GM21619 (cell line): ENCODE results near the gene TSPYL2.
A peak's percentile ranks its signal among the peaks of the same experiment; 100 is the strongest.

Source experiments
- ATAC-seq: cut with Tn5 transposase; IDR thresholded peaks from one replicate; pipeline ENCODE4 v1.9.1; 2021; ENCODE audit not compliant: unreplicated experiment

The TSPYL2 gene

DNA sequence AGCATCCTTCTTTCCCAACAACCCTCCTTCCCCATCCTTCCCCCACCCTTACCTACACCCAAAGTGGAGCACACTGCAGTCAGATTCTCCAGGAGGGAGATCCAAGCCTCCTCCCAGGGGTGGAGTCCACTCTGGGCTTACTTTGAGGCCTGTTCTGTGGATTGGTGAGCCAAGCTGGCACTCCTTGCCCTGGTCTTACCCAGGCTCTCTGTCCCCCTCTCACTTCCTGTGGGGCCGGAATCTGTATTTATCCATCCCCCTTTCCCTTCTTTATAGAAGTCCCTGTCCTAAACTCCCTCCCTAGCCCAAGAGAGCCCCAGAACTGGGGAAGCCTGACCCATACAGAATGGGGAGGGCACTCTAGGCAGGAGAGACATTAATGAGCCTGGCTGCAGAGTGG, 3.2 kb upstream of the TSPYL2 start:
- no peak for ATAC-seq

DNA sequence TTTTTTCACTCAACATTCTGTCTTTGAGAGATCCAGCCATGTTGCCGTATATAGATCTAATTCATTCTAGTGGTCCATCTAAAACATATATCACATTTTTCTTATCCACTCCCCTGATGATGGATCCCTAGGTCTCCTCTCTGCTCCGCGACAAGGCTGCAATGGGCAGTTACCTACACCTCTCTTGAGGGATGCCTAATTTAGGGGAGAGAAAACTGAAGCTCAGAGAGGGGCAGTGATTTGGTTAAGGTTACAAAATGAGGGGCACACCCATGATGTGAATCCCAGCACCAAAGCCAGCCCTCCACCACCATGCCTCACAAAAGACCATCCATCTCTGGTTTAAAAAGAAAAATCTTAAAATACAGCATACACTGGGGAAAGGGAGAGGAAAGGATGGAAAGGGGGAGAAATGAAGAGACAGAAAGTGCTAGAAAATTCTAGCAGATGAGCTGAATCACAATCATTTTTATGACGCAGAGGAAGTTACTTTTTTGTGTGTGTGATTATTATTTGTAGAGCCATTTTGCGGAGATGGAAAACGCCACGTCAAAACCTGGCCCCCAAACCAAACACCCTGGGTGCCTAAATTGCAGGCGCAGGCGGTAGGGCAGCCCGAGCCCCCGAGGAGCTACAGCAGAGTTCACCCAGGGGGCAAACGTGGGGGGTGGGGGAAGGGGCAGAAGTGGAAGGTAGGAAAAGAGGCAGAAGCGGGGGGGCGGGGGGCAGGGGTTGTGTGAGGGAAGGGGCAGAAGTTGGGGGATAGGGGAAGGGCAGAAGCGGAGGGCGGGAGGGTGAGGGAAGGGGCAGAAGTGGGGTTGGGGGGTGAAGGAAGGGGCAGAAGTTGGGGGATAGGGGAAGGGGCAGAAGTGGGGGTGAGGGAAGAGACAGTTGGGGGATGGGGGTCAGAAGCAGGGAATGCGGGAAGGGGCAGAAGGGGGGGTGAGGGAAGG, 1.3 kb upstream of the TSPYL2 start:
- ATAC-seq: no peak

DNA sequence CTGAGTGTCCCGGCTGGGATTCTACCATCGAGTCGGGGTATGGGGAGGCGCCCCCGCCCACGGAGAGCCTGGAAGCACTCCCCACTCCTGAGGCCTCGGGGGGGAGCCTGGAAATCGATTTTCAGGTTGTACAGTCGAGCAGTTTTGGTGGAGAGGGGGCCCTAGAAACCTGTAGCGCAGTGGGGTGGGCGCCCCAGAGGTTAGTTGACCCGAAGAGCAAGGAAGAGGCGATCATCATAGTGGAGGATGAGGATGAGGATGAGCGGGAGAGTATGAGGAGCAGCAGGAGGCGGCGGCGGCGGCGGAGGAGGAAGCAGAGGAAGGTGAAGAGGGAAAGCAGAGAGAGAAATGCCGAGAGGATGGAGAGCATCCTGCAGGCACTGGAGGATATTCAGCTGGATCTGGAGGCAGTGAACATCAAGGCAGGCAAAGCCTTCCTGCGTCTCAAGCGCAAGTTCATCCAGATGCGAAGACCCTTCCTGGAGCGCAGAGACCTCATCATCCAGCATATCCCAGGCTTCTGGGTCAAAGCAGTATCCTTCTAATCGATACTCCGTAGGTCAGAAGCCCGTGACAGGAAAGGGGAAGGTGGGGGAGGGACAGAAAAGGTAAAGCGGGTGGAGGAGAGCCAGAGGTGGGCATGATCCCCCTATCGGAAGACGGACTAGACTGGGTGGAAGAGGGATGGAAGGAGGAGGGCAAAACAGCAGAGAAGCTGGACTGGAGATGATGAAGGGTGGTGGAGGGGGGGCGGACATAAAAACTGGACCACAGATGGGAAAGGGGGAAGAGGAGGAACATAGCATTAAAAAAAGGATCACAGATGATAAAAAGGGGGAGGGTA, 828 bp downstream of the TSPYL2 start:
- no peak for ATAC-seq

DNA sequence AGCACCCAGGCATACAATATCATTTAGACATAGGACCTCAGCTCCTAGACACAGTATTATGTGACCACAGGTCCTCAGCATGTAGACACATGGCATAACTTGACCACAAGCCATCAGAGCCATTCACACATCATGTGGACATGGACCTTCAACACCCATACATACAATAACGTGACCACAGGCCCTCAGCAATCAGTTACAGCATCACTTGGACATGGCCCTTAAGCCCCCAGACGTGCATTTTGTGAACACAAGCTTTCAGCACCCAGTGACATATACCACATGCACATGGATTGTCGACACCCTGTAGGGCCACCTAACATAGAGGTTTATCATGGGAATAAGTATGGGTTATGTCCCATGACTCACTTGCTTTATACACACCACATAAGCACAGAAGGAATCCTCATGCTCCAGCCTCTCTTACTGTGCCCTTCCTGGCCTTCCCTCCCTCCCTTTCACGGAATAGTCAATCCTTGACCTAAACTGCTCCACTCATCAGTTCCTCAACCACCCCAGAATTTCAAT, 1.9 kb downstream of the TSPYL2 start:
- ATAC-seq: no peak

DNA sequence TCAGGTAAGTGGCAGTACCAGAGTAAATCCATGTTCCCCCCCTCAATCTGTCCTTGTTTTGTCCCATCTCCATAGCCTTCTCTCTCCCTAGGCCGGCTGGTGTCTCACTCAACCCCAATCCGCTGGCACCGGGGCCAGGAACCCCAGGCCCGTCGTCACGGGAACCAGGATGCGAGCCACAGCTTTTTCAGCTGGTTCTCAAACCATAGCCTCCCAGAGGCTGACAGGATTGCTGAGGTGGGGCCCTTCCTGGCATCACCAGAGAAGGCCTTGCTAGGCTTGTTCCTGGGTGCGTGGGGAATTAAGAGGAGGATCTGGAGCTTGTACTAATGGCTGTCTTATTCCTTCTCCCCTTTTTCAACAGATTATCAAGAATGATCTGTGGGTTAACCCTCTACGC, 2.7 kb downstream of the TSPYL2 start:
- ATAC-seq: no peak

DNA sequence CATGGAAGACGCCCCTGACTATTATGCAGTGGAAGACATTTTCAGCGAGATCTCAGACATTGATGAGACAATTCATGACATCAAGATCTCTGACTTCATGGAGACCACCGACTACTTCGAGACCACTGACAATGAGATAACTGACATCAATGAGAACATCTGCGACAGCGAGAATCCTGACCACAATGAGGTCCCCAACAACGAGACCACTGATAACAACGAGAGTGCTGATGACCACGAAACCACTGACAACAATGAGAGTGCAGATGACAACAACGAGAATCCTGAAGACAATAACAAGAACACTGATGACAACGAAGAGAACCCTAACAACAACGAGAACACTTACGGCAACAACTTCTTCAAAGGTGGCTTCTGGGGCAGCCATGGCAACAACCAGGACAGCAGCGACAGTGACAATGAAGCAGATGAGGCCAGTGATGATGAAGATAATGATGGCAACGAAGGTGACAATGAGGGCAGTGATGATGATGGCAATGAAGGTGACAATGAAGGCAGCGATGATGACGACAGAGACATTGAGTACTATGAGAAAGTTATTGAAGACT, 3.6 kb downstream of the TSPYL2 start:
- no peak for ATAC-seq

DNA sequence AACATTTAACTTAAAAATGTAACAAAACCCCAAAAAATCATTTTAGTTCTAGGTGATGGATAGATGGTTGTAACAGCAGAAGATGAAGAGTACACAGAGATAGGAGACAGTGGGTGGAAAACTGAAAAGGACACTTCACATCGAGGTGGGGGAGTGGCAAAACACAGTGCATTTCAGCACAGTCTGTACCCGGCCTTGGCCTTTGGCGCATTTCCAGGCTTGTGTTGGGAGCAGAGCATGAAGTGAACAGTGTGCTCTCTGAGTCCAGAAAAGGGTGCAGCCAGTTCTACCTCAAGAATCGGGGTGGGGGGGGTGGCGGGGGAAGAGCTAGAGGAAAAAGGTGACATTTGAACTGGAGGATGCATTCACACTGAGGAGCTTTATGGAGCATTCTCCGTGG, 4.3 kb downstream of the TSPYL2 start:
- ATAC-seq: no peak

DNA sequence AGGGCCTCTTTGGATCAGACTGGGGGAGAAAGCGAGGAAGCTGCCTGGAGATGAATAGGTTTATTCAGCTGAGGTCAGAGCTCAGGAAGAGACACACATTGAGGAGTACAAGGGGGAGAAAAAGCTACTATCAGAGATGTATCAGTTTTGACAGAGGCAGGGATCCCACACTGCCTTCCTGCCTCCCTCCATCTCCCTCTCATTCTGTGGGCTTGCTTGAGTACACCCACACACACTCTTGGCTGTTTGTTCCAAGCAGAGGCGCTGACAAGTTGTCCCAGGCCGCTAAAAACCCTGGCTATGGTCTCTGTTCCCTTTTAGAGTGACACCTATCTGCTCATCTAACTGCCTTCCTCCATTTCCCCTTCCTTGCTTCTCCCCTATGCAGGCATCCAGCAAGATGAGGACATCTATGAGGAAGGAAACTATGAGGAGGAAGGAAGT, 5.2 kb downstream of the TSPYL2 start:
- no peak for ATAC-seq

DNA sequence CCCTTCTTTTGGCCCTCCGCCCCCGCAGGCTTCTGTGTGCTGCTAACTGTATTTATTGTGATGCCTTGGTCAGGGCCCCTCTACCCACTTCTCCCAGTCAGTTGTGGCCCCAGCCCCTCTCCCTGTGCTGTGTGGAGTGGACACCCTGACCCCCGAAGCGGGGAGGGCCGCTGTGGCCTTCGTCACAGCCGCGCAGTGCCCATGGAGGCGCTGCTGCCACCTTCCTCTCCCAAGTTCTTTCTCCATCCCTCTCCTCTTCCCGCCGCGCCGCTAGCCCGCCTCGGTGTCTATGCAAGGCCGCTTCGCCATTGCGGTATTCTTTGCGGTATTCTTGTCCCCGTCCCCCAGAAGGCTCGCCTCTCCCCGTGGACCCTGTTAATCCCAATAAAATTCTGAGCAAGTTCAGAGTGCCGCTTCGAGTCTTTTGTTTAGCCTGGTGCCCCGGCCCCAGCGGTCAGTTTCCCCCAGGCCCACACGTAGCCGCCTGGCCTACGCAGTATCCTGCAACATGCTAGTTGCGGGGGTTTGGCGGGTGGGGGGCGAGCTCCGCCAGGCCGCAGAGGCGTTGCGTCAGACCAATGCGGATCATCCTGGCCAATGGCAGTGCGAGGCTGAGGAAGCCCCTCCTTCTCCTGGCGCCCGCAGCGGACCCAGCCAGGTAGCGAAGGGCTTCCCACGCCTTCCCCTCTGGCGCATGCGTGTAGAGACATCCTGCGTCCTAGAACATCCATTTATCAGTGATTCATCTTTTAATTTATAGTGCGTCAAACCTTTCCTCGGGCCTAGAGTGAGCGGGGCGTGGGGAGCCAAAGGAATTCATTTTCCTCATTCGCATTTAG, 6.2 kb downstream of the TSPYL2 start:
- ATAC-seq: peak; percentile 39

DNA sequence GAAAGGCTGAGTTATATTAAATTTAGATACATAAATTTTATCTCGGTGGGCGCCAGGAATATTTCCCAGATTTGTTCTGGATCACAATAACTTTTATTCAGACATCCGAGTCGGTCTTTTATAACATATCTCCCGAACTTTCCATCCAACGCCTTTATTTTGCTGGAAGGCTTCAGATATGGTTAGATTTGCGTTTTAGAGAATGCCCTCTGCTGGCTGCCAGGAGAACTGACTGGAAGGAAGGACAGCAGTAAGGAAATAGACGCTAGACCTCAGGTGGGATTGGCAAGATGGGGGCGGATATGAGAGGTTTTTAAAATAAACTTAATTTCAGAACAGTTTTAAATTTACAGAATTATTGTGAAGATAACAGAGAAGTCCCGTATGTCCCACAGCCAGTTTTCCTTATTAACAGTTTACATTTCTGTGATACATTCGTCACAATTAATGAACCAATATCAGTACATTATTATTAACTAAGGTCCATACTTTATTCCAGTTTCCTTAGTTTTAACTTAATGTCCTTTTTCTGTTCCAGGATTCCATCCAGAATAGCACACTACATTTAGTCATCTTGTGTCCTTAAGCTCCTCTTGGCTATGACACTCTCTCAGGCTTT, 7.2 kb downstream of the TSPYL2 start:
- ATAC-seq: no peak

DNA sequence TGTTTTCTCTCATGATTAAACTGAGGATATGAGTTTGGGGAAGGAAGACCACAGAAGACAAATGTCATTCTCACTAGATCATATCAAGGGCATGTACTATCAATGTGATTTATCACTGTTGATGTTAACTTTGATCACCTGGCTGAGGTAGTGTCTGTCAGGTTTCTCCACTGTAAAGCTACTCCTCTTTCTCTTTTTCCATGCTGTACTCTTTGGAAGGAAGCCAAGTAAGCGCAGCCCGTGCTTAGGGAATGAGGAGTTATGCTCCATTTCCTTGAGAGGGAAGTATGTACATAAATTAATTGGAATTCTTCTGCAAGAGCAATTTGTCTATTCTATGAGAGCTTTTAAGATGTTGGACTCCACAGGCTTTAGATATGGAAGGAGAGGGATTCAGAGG, 7.8 kb downstream of the TSPYL2 start:
- no peak for ATAC-seq

DNA sequence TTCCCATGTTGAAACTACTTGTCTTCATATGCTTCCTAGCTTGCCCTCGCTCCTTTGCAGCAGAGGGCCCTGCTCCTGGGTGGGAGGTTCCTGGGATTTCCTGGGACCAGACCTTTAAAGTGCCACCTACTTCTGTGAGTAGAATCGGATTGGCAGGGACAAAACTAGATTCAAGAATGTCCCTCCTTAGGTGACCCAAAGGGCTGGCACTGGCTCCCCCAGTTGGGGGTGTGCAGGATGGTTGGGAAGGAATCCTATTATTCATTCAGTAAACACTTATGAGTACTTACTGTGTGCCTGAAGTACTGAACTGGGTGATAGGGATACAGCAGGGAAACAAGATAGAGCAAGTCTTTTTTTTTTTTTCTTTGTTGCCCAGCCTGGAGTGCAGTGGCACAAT, 9.2 kb downstream of the TSPYL2 start:
- no peak for ATAC-seq

DNA sequence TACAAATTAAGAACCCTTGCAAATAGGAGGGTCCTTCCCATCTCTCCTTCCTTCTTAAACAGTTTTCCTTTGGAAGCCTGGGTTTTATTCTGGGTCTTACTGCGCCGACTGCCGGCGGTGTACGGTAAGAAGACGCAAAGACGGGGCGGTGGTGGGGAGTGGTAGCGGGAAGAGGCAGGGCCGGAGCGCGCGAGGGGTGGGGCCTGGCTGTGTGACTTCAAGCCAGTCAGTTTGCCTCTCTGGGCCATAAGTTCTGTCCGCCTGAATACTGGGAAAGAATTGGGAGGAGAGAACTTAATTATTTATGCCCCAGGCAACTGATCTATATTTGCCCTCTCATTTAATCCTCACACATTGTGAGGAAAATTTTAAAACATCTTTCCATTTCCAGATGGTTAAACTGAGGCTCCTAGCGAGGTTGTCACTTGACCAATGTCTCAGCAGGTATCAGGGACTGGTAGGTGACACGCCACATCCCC, 11.0 kb downstream of the TSPYL2 start:
- ATAC-seq: peak; percentile 47

DNA sequence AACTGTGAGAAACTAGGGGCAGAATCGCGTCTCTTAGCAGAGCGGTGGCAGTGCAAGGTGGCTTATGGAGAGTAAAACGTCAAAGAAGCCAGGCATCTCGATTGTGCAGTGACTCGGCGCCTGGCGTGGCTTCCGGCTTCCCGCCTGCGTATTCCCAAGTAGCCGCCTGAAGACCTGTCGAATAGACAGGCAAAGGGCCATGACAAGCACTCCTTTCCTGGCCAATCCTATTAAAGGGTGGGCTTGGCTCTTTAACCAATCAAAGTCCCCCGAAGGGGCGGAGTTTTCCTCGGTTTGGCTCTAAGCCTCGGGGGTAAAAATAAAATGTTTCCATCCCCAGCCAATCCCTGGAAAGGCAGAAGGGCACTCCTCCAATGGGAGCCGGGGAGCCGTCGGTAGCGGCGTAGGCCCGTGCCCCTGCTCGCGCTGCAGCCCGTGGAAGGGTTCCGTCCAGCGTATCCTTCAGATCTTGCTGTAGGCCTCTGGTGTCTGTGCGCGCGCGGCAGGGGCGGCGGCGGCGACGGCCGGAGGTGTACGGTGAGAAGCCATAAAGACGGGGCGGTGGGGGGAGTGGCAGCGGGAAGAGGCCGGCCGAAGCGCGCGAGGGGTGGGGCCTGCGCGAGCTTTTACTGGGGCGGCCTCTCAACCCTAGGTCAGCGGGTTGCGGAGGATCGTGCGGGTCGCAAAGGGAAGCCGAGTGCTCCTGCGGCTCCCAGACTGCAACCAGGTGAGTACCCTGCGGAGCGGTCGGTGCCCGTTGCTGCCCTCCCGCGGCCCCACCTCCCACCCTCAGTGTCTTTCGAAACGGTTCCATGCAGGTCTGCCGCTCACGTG, 11.8 kb downstream of the TSPYL2 start, which contains the start of gene KANTR:
Gene KANTR (plus strand): TSS at position 395 of the 834 bp plus-strand sequence. CDS start 30,131 bp downstream, outside the sequence.
- ATAC-seq: peak; percentile 78

DNA sequence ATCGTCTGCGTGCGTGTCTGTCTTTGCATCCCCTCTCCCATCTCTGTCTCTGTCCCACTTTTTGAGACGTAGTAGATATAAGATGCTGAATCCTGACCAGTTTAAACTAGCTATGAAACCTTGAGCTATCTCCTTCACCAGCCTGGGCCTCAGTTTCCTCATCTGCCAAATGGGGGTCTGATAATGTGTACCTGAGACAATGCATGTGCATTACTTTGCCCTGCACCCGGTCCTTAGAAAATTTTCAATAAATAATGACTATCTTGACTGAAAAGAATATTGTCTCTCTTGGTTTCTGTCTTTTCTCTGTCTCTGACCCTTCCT, 12.4 kb downstream of the TSPYL2 start:
- ATAC-seq: no peak

DNA sequence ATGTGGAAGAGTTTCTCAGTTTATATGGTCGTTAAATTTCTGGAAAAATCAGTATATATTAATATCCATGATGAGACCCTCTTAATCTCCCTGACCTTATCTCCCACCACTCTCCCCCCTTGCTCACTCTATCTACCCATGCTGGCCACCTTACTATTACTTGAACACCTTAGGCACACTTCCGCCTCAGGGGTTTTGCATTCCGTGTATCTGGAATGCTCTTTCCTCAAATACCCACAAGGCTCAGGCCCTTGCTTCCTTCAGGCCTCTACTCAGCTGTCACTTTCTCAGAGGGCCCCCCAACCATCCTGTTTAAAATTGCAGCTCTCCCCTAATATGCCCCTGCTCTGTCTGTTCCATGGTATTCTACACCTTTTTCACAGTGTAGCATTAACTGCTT, 13.6 kb downstream of the TSPYL2 start:
- no peak for ATAC-seq

DNA sequence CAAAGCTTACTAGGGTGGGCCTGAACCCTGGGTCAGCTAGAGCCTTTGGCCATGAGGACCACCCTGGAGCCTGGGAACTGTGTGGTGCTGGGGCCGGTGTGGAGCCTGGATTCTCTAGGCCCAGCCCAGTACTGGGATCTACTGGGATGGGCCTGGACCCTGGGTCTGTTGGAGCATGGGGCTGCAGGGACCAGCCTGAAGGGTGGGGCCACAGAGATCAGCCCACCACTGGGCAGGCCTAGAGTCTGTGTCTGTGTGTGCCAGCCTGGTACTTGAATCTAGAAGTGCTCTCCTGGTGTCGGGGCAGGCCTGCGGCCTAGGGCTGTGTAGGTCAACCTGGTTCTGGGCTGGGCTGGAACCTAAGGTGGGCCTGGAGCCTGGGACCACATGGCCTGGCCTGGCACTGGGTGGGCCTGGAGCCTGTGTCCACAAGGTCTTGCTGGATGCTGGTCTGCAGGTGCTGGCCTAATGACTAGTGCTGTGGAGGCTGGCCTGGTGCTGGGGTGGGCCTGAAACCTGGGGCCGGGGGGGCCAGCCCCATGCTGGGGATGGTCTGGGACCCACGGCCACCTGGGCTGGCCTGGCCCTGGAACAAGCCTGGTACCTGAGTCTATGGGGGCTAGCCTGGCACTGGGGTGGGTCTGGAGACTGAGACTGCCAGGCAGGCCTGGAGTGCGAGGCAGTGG, 32.8 kb downstream of the TSPYL2 start:
- ATAC-seq: no peak

DNA sequence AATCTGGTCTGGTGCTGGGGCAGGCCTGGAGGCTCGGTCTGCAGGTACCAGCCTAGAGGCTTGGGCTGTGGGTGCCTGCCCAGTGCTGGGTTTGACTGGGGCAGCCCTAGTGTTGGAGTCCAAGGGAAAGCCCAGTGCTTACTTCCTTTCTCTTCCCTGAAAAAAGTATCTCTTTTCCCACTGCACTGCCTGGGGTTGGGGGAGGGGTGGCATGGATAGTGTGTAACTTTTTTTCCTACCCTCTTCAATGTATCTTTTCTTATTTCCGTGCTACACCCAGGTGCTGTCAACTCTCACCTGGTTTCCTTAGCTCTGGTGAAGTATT, 33.3 kb downstream of the TSPYL2 start:
- no peak for ATAC-seq

DNA sequence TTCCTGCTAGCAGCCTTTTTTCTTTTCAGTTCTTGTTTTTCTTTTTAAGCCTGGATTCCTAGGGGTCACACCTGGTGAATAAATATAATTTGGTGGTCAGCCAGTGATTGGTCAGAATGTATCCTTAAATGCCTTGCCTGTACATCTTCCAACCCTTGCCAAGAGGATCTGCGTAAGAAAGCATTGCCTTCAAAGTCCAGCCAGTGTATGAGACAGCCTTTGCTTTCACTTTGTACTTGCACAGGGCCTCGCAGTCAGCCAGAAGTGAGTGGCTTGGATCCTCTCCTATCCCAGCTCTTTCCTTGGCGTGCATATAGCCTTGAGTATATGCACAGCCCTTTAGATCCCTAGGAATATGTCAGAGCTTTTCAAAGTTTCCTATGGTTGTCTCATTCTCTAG, 33.9 kb downstream of the TSPYL2 start:
- ATAC-seq: no peak
